Heart left ventricle (tissue), 13 donors: Measurements from ENCODE around the gene LCNL1.

Source experiments
- CTCF ChIP-seq, 12 donors: fragments of 200-600 bp; sonication (generic) in 4 of 12; IDR thresholded peaks; one replicate each; pipeline versions ENCODE4 v1.5.0 to v1.8.0; 2018 to 2022; ENCODE audit warnings: antibody characterized with exemption in 12 of 12, mild to moderate bottlenecking in 5 of 12
- POLR2A ChIP-seq, 2 donors: fragments of 450-650 bp; IDR thresholded peaks; one replicate each; pipeline ENCODE4 v1.6.1; 2017; ENCODE audit warnings: antibody characterized with exemption in 2 of 2, mild to moderate bottlenecking in 2 of 2, moderate library complexity in 2 of 2
- donor health status: ischemic (EF 13 %, LVEDD 7.1; RV severe dilation, severe dysfunction).
- donor health status: DM: no; HTN: yes; CAD: no.
- donor health status: DM: no; HTN: no; CAD: no.
- donor health status: ischemic (EF 25% LVEDD 6.9; RV normal size, moderate dysfunction).
- donor health status: ischemic (EF 25% LVEDD 5.7; RV mildly dilated, moderate dysfunction).
- donor health status: ischemic (EF 35%, LVEDD 5.7; RV mildly dilated, moderate dysfunction).
- donor health status: nonischemic (EF 11% LVEDD 7.7; RV severe dilation, severe dysfunction).
- donor health status: DM: yes; HTN: yes; CAD: no.
- donor health status: PGD.
- donor health status: ischemic (EF 29% LVEDD 5.4; RV normal size, mild dysfunction).
- donor health status: nonischemic (EF 23%, LVEDD 6.1; RV moderate dilation, normal function).

DNA sequence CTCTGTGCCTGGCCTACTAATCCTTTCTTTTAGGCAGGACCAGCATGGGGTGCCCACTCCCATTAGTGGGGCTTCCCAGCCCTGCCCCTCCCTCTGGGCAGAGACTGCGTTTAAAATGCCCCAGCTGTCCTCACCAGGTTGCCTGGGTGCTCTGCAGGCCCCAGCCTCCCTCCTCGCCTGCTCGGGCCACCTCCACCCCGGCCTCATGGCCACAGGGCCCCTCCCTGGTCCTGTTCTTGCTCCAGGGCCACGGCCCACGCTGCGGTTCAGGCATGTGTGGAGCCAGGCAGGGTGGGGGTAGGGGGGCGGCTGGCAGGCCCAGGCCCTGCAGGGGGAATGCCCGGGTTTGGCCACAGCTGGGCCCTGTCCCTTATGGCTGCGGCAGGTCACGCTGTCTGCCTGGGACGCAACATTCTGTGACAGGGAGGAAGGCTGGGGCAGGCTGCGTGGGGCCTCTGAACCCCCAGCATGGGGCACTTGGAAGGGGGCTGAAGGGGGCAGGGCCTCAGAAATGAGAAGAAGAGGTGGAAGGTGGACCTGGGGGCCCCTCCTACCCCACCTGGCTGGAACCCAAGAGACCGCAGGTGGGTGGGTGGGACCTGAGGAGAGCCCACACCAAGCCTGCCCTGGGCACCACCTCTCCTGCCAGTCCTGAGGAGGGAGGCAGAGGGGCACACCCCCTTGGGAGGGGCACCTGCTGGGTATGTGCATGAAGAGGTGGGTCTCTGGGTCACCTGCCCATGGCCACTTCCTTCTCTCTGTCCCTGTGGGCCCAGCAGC, 31.1 kb upstream of the LCNL1 start, which contains the start of gene LCN12:
- TF ChIP-seq CTCF (IDR thresholded peaks at IDR 0.05), result no peak
- TF ChIP-seq POLR2A (IDR thresholded peaks at IDR 0.05), result no peak
